ENCODE measurements around the gene CHD6. TPM values are rescaled to one million over a fixed set of nuclear protein-coding genes. Genes with fewer than 3 reads are reported as not detected.

CHD6 gene
- total RNA-seq, 1 experiment from 2014 or later = 20.9 TPM

- no peak for DNase-seq (ENCODE audit: low read depth in 1 of 2, low spot score in 2 of 2)
- H3K27me3 ChIP-seq (replicated peaks) = peaks cover 38% of the 10 kb centered on the region
- no peak overlapping the region for H3K4me3 ChIP-seq
These were observed 252.2 kb downstream of the CHD6 start for GRCh38 chr20:41365777-41366545.

GRCh38 chr20:41364967-41365765, 253.0 kb downstream of the CHD6 start:
- Histone ChIP-seq H3K27me3 (replicated peaks) (peaks cover 38% of the 10 kb centered on the region), H3K27ac (no peak overlapping the region), H3K9me3 (replicated peaks) (no peaks in the 10 kb centered on the region), H3K36me3 (no peaks in the 10 kb centered on the region), H3K4me1 (replicated peaks) (peaks cover 3% of the 10 kb centered on the region; the same call in 1 of the 2 replicates), H3K4me3 (no peak overlapping the region)
- DNase-seq (ENCODE audit: low read depth in 1 of 2, low spot score in 2 of 2) = no peak

More at GRCh38 chr20:41365777-41366545, 252.2 kb downstream of the CHD6 start:
- Histone ChIP-seq H3K4me1 (replicated peaks) (peaks cover 3% of the 10 kb centered on the region; the same call in 1 of the 2 replicates), H3K36me3 (no peaks in the 10 kb centered on the region), H3K9me3 (replicated peaks) (no peaks in the 10 kb centered on the region), H3K27ac (no peak overlapping the region)

GRCh38 chr20:41364236-41364855, 253.8 kb downstream of the CHD6 start:
- Histone ChIP-seq H3K36me3 (no peaks in the 10 kb centered on the region), H3K27ac (no peak overlapping the region), H3K27me3 (replicated peaks) (peaks cover 38% of the 10 kb centered on the region), H3K9me3 (replicated peaks) (no peaks in the 10 kb centered on the region), H3K4me3 (no peak overlapping the region), H3K4me1 (replicated peaks) (peaks cover 3% of the 10 kb centered on the region; the same call in 1 of the 2 replicates)
- no peak for DNase-seq (ENCODE audit: low read depth in 1 of 2, low spot score in 2 of 2)

- Histone ChIP-seq H3K36me3 (no peaks in the 10 kb centered on the region), H3K27me3 (replicated peaks) (peaks cover 38% of the 10 kb centered on the region), H3K9me3 (replicated peaks) (no peaks in the 10 kb centered on the region), H3K27ac (no peak overlapping the region), H3K4me1 (replicated peaks) (peaks cover 3% of the 10 kb centered on the region; the same call in 1 of the 2 replicates), H3K4me3 (no peak overlapping the region)
- no peak for DNase-seq (ENCODE audit: low read depth in 1 of 2, low spot score in 2 of 2)
These were observed 254.6 kb downstream of the CHD6 start for GRCh38 chr20:41363601-41364000.

GRCh38 chr20:41362748-41363140, 255.4 kb downstream of the CHD6 start:
- Histone ChIP-seq H3K27me3 (replicated peaks) (peaks cover 34% of the 10 kb centered on the region), H3K4me1 (replicated peaks) (peaks cover 3% of the 10 kb centered on the region; the same call in 1 of the 2 replicates), H3K4me3 (no peak overlapping the region), H3K36me3 (no peaks in the 10 kb centered on the region), H3K9me3 (replicated peaks) (no peaks in the 10 kb centered on the region), H3K27ac (no peak overlapping the region)
- no peak for DNase-seq (ENCODE audit: low read depth in 1 of 2, low spot score in 2 of 2)

GRCh38 chr20:41361757-41362747, 256.1 kb downstream of the CHD6 start:
- H3K27ac ChIP-seq = no peak overlapping the region
- no peaks in the 10 kb centered on the region for H3K9me3 ChIP-seq (replicated peaks)
- no peak for DNase-seq (ENCODE audit: low read depth in 1 of 2, low spot score in 2 of 2)
- no peak overlapping the region for H3K4me3 ChIP-seq
- peaks cover 3% of the 10 kb centered on the region; the same call in 1 of the 2 replicates for H3K4me1 ChIP-seq (replicated peaks)
- H3K27me3 ChIP-seq (replicated peaks) = peaks cover 27% of the 10 kb centered on the region
- H3K36me3 ChIP-seq = no peaks in the 10 kb centered on the region

- H3K9me3 ChIP-seq (replicated peaks) = no peaks in the 10 kb centered on the region
- H3K27ac ChIP-seq = no peak overlapping the region
- DNase-seq (ENCODE audit: low read depth in 1 of 2, low spot score in 2 of 2) = no peak
- peaks cover 19% of the 10 kb centered on the region for H3K27me3 ChIP-seq (replicated peaks)
- H3K4me1 ChIP-seq (replicated peaks) = peaks cover 1% of the 10 kb centered on the region; the same call in 1 of the 2 replicates
- no peaks in the 10 kb centered on the region for H3K36me3 ChIP-seq
- no peak overlapping the region for H3K4me3 ChIP-seq
These were observed 257.1 kb downstream of the CHD6 start for GRCh38 chr20:41360831-41361756.

GRCh38 chr20:41359541-41360011, 258.6 kb downstream of the CHD6 start:
- Histone ChIP-seq H3K4me3 (no peak overlapping the region), H3K9me3 (replicated peaks) (no peaks in the 10 kb centered on the region), H3K27me3 (replicated peaks) (peaks cover 6% of the 10 kb centered on the region), H3K36me3 (no peaks in the 10 kb centered on the region), H3K27ac (no peak overlapping the region), H3K4me1 (replicated peaks) (no peaks in the 10 kb centered on the region)
- DNase-seq (ENCODE audit: low read depth in 1 of 2, low spot score in 2 of 2) = no peak

- Histone ChIP-seq H3K27me3 (replicated peaks) (no peaks in the 10 kb centered on the region), H3K36me3 (no peaks in the 10 kb centered on the region), H3K9me3 (replicated peaks) (no peaks in the 10 kb centered on the region), H3K4me1 (replicated peaks) (no peaks in the 10 kb centered on the region), H3K4me3 (no peak overlapping the region), H3K27ac (no peak overlapping the region)
- no peak for DNase-seq (ENCODE audit: low read depth in 1 of 2, low spot score in 2 of 2)
These were observed 259.5 kb downstream of the CHD6 start for GRCh38 chr20:41358717-41359116.

GRCh38 chr20:41358230-41358629, 259.9 kb downstream of the CHD6 start:
- Histone ChIP-seq H3K27me3 (replicated peaks) (no peaks in the 10 kb centered on the region), H3K4me3 (no peak overlapping the region), H3K36me3 (no peaks in the 10 kb centered on the region), H3K4me1 (replicated peaks) (no peaks in the 10 kb centered on the region), H3K27ac (no peak overlapping the region), H3K9me3 (replicated peaks) (no peaks in the 10 kb centered on the region)
- DNase-seq (ENCODE audit: low read depth in 1 of 2, low spot score in 2 of 2) = no peak

- no peak for DNase-seq (ENCODE audit: low read depth in 1 of 2, low spot score in 2 of 2)
- Histone ChIP-seq H3K4me1 (replicated peaks) (no peaks in the 10 kb centered on the region), H3K27ac (no peak overlapping the region), H3K9me3 (replicated peaks) (no peaks in the 10 kb centered on the region), H3K27me3 (replicated peaks) (no peaks in the 10 kb centered on the region), H3K36me3 (no peaks in the 10 kb centered on the region), H3K4me3 (no peak overlapping the region)
These were observed 260.6 kb downstream of the CHD6 start for GRCh38 chr20:41357424-41358163.

All from SJSA1 (cell line).